ENCODE data around the gene NKX6-1. TPM values are rescaled to one million over a fixed set of nuclear protein-coding genes. Genes with fewer than 3 reads are reported as not detected.

NKX6-1 gene
- total and polyA plus RNA-seq, 10 donors: not detected

GRCh38 chr4:84451546-84451945 is 47.5 kb downstream of the NKX6-1 start:
- no peak for DNase-seq
- intact Hi-C loops (cut with DNase I; ENCODE audit: low total_unique reads): no loop called here
- Histone ChIP-seq H3K27me3 (replicated peaks in 1 of 7) (peaks cover 0 to 7% (median 0%) of the 10 kb centered on the region in 7 donors), H3K36me3 (no peaks in the 10 kb centered on the region), H3K27ac (no peak overlapping the region), H3K4me1 (no peaks in the 10 kb centered on the region), H3K9me3 (no peaks in the 10 kb centered on the region), H3K4me3 (no peak overlapping the region)
- WGBS, 5 donors: 27 to 54% (median 37%) methylated on average over 3 of the region's 3 CpGs
- TF ChIP-seq POLR2A (IDR thresholded peaks at IDR 0.05) (no peak), CTCF (IDR thresholded peaks at IDR 0.05 in 8 of 11, conservative IDR thresholded peaks at IDR 0.05 in 3 of 11) (no peak), POLR2AphosphoS5 (IDR thresholded peaks at IDR 0.05) (no peak)

GRCh38 chr4:84443523-84443922 is 55.6 kb downstream of the NKX6-1 start:
- TF ChIP-seq CTCF (IDR thresholded peaks at IDR 0.05 in 8 of 11, conservative IDR thresholded peaks at IDR 0.05 in 3 of 11): no peak
- TF ChIP-seq POLR2AphosphoS5 (IDR thresholded peaks at IDR 0.05): no peak
- no peak for TF ChIP-seq POLR2A (IDR thresholded peaks at IDR 0.05)
- no peak overlapping the region for H3K4me3 ChIP-seq
- no peaks in the 10 kb centered on the region for H3K36me3 ChIP-seq
- no peak overlapping the region for H3K27ac ChIP-seq
- WGBS, 5 donors: 85 to 89% (median 86%) methylated on average over 5 of the region's 5 CpGs
- DNase-seq: no peak
- H3K27me3 ChIP-seq (replicated peaks in 1 of 7): peaks cover 0 to 14% (median 0%) of the 10 kb centered on the region in 7 donors
- no peaks in the 10 kb centered on the region for H3K9me3 ChIP-seq
- intact Hi-C loops (cut with DNase I; ENCODE audit: low total_unique reads): no loop called here
- no peaks in the 10 kb centered on the region for H3K4me1 ChIP-seq

- H3K4me3 ChIP-seq: no peak overlapping the region
- 72 to 87% (median 74%) methylated on average over 2 of the region's 2 CpGs for WGBS, 5 donors
- H3K9me3 ChIP-seq: no peaks in the 10 kb centered on the region
- no peaks in the 10 kb centered on the region for H3K4me1 ChIP-seq
- no peak overlapping the region for H3K27ac ChIP-seq
- intact Hi-C loops (cut with DNase I; ENCODE audit: low total_unique reads): no loop called here
- no peaks in the 10 kb centered on the region for H3K36me3 ChIP-seq
- no peak for DNase-seq
- TF ChIP-seq POLR2AphosphoS5 (IDR thresholded peaks at IDR 0.05) (no peak), CTCF (IDR thresholded peaks at IDR 0.05 in 8 of 11, conservative IDR thresholded peaks at IDR 0.05 in 3 of 11) (no peak), POLR2A (IDR thresholded peaks at IDR 0.05) (no peak)
- H3K27me3 ChIP-seq (replicated peaks in 1 of 7): peaks cover 0 to 14% (median 0%) of the 10 kb centered on the region in 7 donors
Observed at GRCh38 chr4:84442778-84443177, 56.3 kb downstream of the NKX6-1 start.

Small RNAs within 50 kb of the gene (small RNA-seq; reads per million reads assigned to genes)
- 0 reads per million in 4 donors for gene RPL3P13

Other genes with a start within 250 kb of the NKX6-1 start
- gene CDS1, start 83.8 kb upstream of the NKX6-1 start, total RNA-seq: 1 to 10 TPM in 6 of 7 donors, under 1 TPM in 1; 0.85 to 3.8 (median 1.5) TPM
- gene CDS1, start 83.8 kb upstream of the NKX6-1 start, polyA plus RNA-seq: under 1 TPM; 0.15 to 0.61 (median 0.24) TPM

All from spleen (tissue), 11 donors.